Endothelial cell of umbilical vein (primary cell): ENCODE results near the gene FBXW11.

ENCODE experiments used
- JUN ChIP-seq: IDR thresholded peaks from 2 replicates; pipeline ENCODE4 v1.6.1; 2011; ENCODE audit warnings: borderline replicate concordance, low read depth; ENCODE audit not compliant: insufficient read length, insufficient read depth
- TF ChIP-seq, protein P1 (sequence below), 2 donors: IDR thresholded peaks; 1 replicate in 1 of 2; 2 replicates in 1 of 2; pipeline ENCODE4 v1.5.1; 2011; ENCODE audit warnings: low read length in 2 of 2, mild to moderate bottlenecking in 2 of 2, moderate library complexity in 2 of 2, control low read depth in 1 of 2, inconsistent platforms in 1 of 2, low read depth in 1 of 2; ENCODE audit not compliant: insufficient read depth in 1 of 2; ENCODE audit errors: extremely low read depth in 1 of 2

DNA sequence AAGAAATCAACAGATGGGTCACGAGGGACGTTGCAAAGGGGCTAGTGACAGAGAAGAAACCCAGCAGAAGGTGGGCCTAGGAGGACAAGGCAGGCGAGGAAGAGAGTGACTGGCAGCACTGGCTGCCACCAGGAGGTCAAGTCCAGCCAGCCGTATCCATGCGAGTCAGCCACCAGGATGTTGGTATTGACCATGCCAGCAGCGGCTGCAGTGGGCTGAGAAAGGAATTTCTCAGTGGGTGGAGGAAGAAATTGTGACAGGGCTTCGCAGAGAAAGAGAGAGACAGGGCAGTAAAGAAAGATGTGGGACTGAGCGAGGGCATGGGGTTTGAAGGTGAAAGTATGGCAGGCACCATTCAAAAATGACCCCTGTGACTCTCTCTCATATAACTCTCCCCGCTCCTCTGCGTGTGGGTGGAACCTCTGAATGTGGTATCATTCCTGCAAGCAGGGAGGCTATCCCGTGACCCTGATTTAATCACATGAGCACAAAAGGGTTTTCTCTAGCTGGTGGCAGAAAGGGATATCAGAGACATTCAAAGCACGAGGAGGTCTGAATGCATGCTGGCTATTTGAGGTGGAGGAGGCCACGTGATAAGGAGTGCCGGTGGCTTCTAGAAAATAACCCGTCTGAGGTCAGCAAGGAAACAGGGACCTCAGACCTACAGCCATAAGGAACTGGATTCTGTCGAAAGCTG lies 45.4 kb upstream of the FBXW11 start:
- TF ChIP-seq, protein P1, sequence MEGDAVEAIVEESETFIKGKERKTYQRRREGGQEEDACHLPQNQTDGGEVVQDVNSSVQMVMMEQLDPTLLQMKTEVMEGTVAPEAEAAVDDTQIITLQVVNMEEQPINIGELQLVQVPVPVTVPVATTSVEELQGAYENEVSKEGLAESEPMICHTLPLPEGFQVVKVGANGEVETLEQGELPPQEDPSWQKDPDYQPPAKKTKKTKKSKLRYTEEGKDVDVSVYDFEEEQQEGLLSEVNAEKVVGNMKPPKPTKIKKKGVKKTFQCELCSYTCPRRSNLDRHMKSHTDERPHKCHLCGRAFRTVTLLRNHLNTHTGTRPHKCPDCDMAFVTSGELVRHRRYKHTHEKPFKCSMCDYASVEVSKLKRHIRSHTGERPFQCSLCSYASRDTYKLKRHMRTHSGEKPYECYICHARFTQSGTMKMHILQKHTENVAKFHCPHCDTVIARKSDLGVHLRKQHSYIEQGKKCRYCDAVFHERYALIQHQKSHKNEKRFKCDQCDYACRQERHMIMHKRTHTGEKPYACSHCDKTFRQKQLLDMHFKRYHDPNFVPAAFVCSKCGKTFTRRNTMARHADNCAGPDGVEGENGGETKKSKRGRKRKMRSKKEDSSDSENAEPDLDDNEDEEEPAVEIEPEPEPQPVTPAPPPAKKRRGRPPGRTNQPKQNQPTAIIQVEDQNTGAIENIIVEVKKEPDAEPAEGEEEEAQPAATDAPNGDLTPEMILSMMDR (IDR thresholded peaks at IDR 0.05; ENCODE audit: extremely low read depth in 1 of 2, insufficient read depth in 1 of 2, low read depth in 1 of 2, low read length in 2 of 2), result no peak
- no peak for TF ChIP-seq JUN
